H1 (cell line): ENCODE measurements around the gene ZNF227. TPM values are rescaled to one million over a fixed set of nuclear protein-coding genes. Genes with fewer than 3 reads are reported as not detected.

Experiments used
- CTCF ChIA-PET: fragments of 300-600 bp; sonication (Branson Sonifier 250); formaldehyde crosslinking; loops from one replicate; lab custom pipeline; 2021; ENCODE audit not compliant: partially characterized antibody; lab: Charles Lee
- POLR2A ChIA-PET: fragments of 300-600 bp; sonication (Branson Sonifier 250); formaldehyde crosslinking; loops from one replicate; lab custom pipeline; 2021; ENCODE audit warnings: inconsistent platforms; ENCODE audit not compliant: partially characterized antibody; lab: Charles Lee
- DNase-seq, 2 experiments: peaks; one replicate each; pipeline versions ENCODE4 v3.0.0 to v3.0.0-alpha.2; 2010 to 2022; ENCODE audit warnings: low spot score in 2 of 2, low read depth in 1 of 2, mixed read lengths in 1 of 2
- FAIRE-seq: peaks from 2 replicates; lab custom pipeline; 2011; peaks lifted over from hg19 to GRCh38; lab: Jason Lieb, UNC
- H2AFZ ChIP-seq: 2 replicates; pipeline ENCODE4 v1.8.1; 2012; ENCODE audit warnings: low read length, inconsistent platforms
- H2AK5ac ChIP-seq: 2 replicates; pipeline ENCODE4 v1.6.1; 2013; ENCODE audit warnings: low read depth, low read length
- H2BK120ac ChIP-seq: replicated peaks from 2 replicates; pipeline ENCODE3; 2013; ENCODE audit warnings: low read depth, low read length, inconsistent platforms
- H2BK12ac ChIP-seq: 2 replicates; pipeline ENCODE4 v1.6.1; 2013; ENCODE audit warnings: low read depth, low read length
- H2BK15ac ChIP-seq: 2 replicates; pipeline ENCODE4 v1.6.1; 2013; ENCODE audit warnings: low read length
- H2BK20ac ChIP-seq: 2 replicates; pipeline ENCODE4 v1.6.1; 2013; ENCODE audit warnings: low read length
- H2BK5ac ChIP-seq: 2 replicates; pipeline ENCODE4 v1.6.1; 2013; ENCODE audit warnings: low read depth, low read length
- H3K14ac ChIP-seq: 2 replicates; pipeline ENCODE4 v1.6.1; 2013; ENCODE audit warnings: inconsistent platforms; ENCODE audit not compliant: insufficient read length
- H3K18ac ChIP-seq: 2 replicates; pipeline ENCODE4 v1.6.1; 2013; ENCODE audit warnings: low read length; ENCODE audit errors: extremely low read depth
- H3K23ac ChIP-seq: 2 replicates; pipeline ENCODE4 v1.6.1; 2013; ENCODE audit warnings: inconsistent platforms; ENCODE audit not compliant: insufficient read length
- H3K23me2 ChIP-seq: 2 replicates; pipeline ENCODE4 v1.6.1; 2013; ENCODE audit warnings: low read depth, low read length
- H3K27ac ChIP-seq: 2 replicates; pipeline ENCODE4 v1.6.1; 2011; ENCODE audit warnings: low read depth, low read length, inconsistent platforms
- H3K27me3 ChIP-seq, 4 experiments: replicated peaks in 1 of 4; 1 replicate in 1 of 4; 2 replicates in 3 of 4; pipeline versions ENCODE4 v1.6.1 to v1.8.1; 2011 to 2013; ENCODE audit warnings: low read length in 3 of 4, mild to moderate bottlenecking in 3 of 4, inconsistent platforms in 2 of 4, mixed read lengths in 2 of 4, moderate library complexity in 1 of 4; ENCODE audit not compliant: control insufficient read depth in 3 of 4, insufficient read depth in 3 of 4; ENCODE audit errors: extremely low read depth in 1 of 4
- H3K36me3 ChIP-seq, 4 experiments: 2 replicates each; pipeline versions ENCODE4 v1.6.1 to v1.8.1; 2011 to 2013; ENCODE audit warnings: mild to moderate bottlenecking in 4 of 4, low read length in 3 of 4, moderate library complexity in 2 of 4, control low read depth in 1 of 4, inconsistent platforms in 1 of 4; ENCODE audit not compliant: insufficient read depth in 4 of 4, control insufficient read depth in 2 of 4
- H3K4ac ChIP-seq: replicated peaks from 2 replicates; pipeline ENCODE3; 2013; ENCODE audit warnings: low read length, low read depth, mixed read lengths, inconsistent platforms; ENCODE audit not compliant: insufficient read length
- H3K4me1 ChIP-seq, 4 experiments: replicated peaks in 1 of 4; 1 replicate in 1 of 4; 2 replicates in 3 of 4; pipeline versions ENCODE4 v1.6.1 to v1.8.1; 2011 to 2013; ENCODE audit warnings: low read length in 3 of 4, inconsistent platforms in 2 of 4, mixed read lengths in 1 of 4; ENCODE audit not compliant: insufficient read depth in 4 of 4, control insufficient read depth in 3 of 4
- H3K4me2 ChIP-seq, 2 experiments: 2 replicates each; pipeline versions ENCODE4 v1.6.1 to v1.8.1; 2011 to 2013; ENCODE audit warnings: low read depth in 2 of 2, low read length in 2 of 2, control low read depth in 1 of 2, inconsistent platforms in 1 of 2, mild to moderate bottlenecking in 1 of 2; ENCODE audit not compliant: insufficient read depth in 1 of 2
- H3K4me3 ChIP-seq, 4 experiments: fragments of 200-600, 300-600 bp in 1 of 4; sonication (generic), shearing (Covaris generic), sonication (Bioruptor Twin) in 1 of 4; 2 replicates each; pipeline versions ENCODE4 v1.5.1 to v1.8.1; 2011 to 2016; ENCODE audit warnings: low read length in 4 of 4, low read depth in 3 of 4, control low read depth in 2 of 4, inconsistent platforms in 2 of 4, mild to moderate bottlenecking in 2 of 4, mixed read lengths in 1 of 4, moderate library complexity in 1 of 4; ENCODE audit not compliant: insufficient read depth in 2 of 4; ENCODE audit errors: extremely low read depth in 1 of 4
- H3K56ac ChIP-seq: replicated peaks from 2 replicates; pipeline ENCODE3; 2013; ENCODE audit warnings: low read depth, mild to moderate bottlenecking, mixed read lengths, low read length, inconsistent platforms; ENCODE audit not compliant: insufficient read length
- H3K79me1 ChIP-seq: 2 replicates; pipeline ENCODE4 v1.6.1; 2013; ENCODE audit warnings: low read depth, low read length, control low read depth
- H3K79me2 ChIP-seq, 2 experiments: 2 replicates each; pipeline versions ENCODE4 v1.6.1 to v1.8.1; 2012 to 2013; ENCODE audit warnings: low read length in 2 of 2, mild to moderate bottlenecking in 2 of 2, inconsistent platforms in 1 of 2; ENCODE audit not compliant: insufficient read depth in 2 of 2, control insufficient read depth in 1 of 2
- H3K9ac ChIP-seq, 4 experiments: replicated peaks in 1 of 4; 1 replicate in 1 of 4; 2 replicates in 3 of 4; pipeline versions ENCODE4 v1.6.1 to v1.8.1; 2011 to 2013; ENCODE audit warnings: low read depth in 3 of 4, low read length in 3 of 4, control low read depth in 2 of 4, mild to moderate bottlenecking in 2 of 4, moderate library complexity in 2 of 4, inconsistent platforms in 1 of 4; ENCODE audit errors: extremely low read depth in 1 of 4
- H3K9me3 ChIP-seq, 2 experiments: 2 replicates each; pipeline versions ENCODE4 v1.6.1 to v1.8.1; 2012 to 2013; ENCODE audit warnings: mild to moderate bottlenecking in 2 of 2, moderate library complexity in 2 of 2, control low read depth in 1 of 2, inconsistent platforms in 1 of 2, low read depth in 1 of 2, low read length in 1 of 2, mixed read lengths in 1 of 2; ENCODE audit not compliant: insufficient read depth in 2 of 2
- H4K20me1 ChIP-seq, 2 experiments: replicated peaks in 1 of 2; 2 replicates each; pipeline versions ENCODE3 to v1.8.1; 2011 to 2013; ENCODE audit warnings: inconsistent platforms in 2 of 2, low read length in 2 of 2, mild to moderate bottlenecking in 1 of 2; ENCODE audit not compliant: insufficient read depth in 2 of 2, control insufficient read depth in 1 of 2
- H4K5ac ChIP-seq: 2 replicates; pipeline ENCODE4 v1.6.1; 2013; ENCODE audit warnings: low read length, low read depth, mixed read lengths, inconsistent platforms; ENCODE audit not compliant: insufficient read length
- H4K8ac ChIP-seq: 2 replicates; pipeline ENCODE4 v1.8.0; 2013; ENCODE audit warnings: mild to moderate bottlenecking, moderate library complexity, low read length, inconsistent platforms; ENCODE audit not compliant: insufficient read depth; ENCODE audit errors: extremely low read depth
- H4K91ac ChIP-seq: replicated peaks from 2 replicates; pipeline ENCODE3; 2013; ENCODE audit warnings: low read length, mixed read lengths, inconsistent platforms; ENCODE audit not compliant: insufficient read length
- BCL11A ChIP-seq, 2 experiments: IDR thresholded peaks; one replicate each; pipeline ENCODE4 v1.6.1; 2011; ENCODE audit warnings: low read depth in 2 of 2, low read length in 2 of 2, mild to moderate bottlenecking in 2 of 2
- CBX5 ChIP-seq: fragments of 300-800, 300-1000 bp; sonication (generic); IDR thresholded peaks from 2 replicates; pipeline ENCODE4 v1.7.1; 2016; ENCODE audit warnings: antibody characterized with exemption, low read length, low read depth
- GABPA ChIP-seq: IDR thresholded peaks from 2 replicates; pipeline ENCODE4 v1.6.1; 2011; ENCODE audit warnings: mild to moderate bottlenecking, low read length, moderate library complexity, borderline replicate concordance; ENCODE audit not compliant: insufficient read depth
- JUND ChIP-seq: IDR thresholded peaks from 2 replicates; pipeline ENCODE4 v1.6.1; 2011; ENCODE audit warnings: mild to moderate bottlenecking, improper control_type of control experiment, low read length
- PHF8 ChIP-seq: fragments of 200-600 bp; sonication (generic); conservative IDR thresholded peaks from 2 replicates; pipeline ENCODE4 v1.7.1; 2012; ENCODE audit warnings: low read depth, mild to moderate bottlenecking, inconsistent platforms, low read length, moderate library complexity
- RAD21 ChIP-seq, 2 experiments: IDR thresholded peaks in 1 of 2; conservative IDR thresholded peaks in 1 of 2; 2 replicates each; pipeline ENCODE4 v1.6.1; 2011; ENCODE audit warnings: low read depth in 2 of 2, low read length in 2 of 2, improper control_type of control experiment in 1 of 2, inconsistent platforms in 1 of 2, mild to moderate bottlenecking in 1 of 2, moderate library complexity in 1 of 2
- RBBP5 ChIP-seq: IDR thresholded peaks from 2 replicates; pipeline ENCODE4 v1.7.1; 2012; ENCODE audit warnings: low read depth, mild to moderate bottlenecking, inconsistent platforms, low read length, moderate library complexity, borderline replicate concordance
- RFX5 ChIP-seq: IDR thresholded peaks from 2 replicates; pipeline ENCODE4 v1.6.1; 2011; ENCODE audit warnings: low read depth, low read length, improper control_type of control experiment, borderline replicate concordance
- SP2 ChIP-seq: IDR thresholded peaks from 2 replicates; pipeline ENCODE4 v1.6.1; 2012; ENCODE audit warnings: mild to moderate bottlenecking, low read length, inconsistent platforms
- TBP ChIP-seq: IDR thresholded peaks from 2 replicates; pipeline ENCODE4 v1.6.1; 2011; ENCODE audit warnings: low read depth, low read length, improper control_type of control experiment
- TCF12 ChIP-seq: IDR thresholded peaks from 2 replicates; pipeline ENCODE4 v1.6.1; 2011; ENCODE audit warnings: low read depth, mild to moderate bottlenecking, low read length
- TEAD4 ChIP-seq: IDR thresholded peaks from 2 replicates; pipeline ENCODE4 v1.6.1; 2012; ENCODE audit warnings: low read depth, low read length, inconsistent platforms, mixed read lengths
- WGBS, 2 experiments: shearing (Covaris generic) in 1 of 2; methylation state at CpG; one replicate each; pipeline versions ENCODE4 v1.1.6 to v1.1.7; 2013 to 2015; ENCODE audit warnings: low lambda C conversion rate in 2 of 2, mixed read lengths in 2 of 2, inconsistent platforms in 1 of 2, low coverage in 1 of 2, missing lambda C conversion rate in 1 of 2; ENCODE audit not compliant: insufficient replicate concordance in 2 of 2, insufficient coverage in 1 of 2, insufficient read length in 1 of 2; ENCODE audit errors: extremely low coverage in 1 of 2, missing lambda C conversion rate in 1 of 2; 5-methylcytosine and 5-hydroxymethylcytosine counted together
- polyA plus RNA-seq, 7 experiments: library from polyadenylated mRNA; depleted of rRNA in 3 of 7; stranded (reverse) in 5 of 7; unstranded in 2 of 7; fragments of >200 nt in 5 of 7; fragments of 200-250 nt in 2 of 7; gene quantifications; 1 replicate in 5 of 7; 2 replicates in 1 of 7; 4 replicates in 1 of 7; pipeline versions ENCODE4 v1.2.1 to v1.2.3, GENCODE V29; 2011 to 2013; ENCODE audit warnings: missing spikeins in 2 of 7, mixed read lengths in 2 of 7
- total RNA-seq: library from RNA; stranded (reverse); fragmentation: NEBNext Ultra II Directional; extraction: Animal tissue kit (Norgen Biotek cat#: 25700); gene quantifications from 2 replicates; pipeline ENCODE4 v1.2.1, GENCODE V29; 2021
- TF ChIP-seq, protein P1 (sequence below): IDR thresholded peaks from 2 replicates; pipeline ENCODE4 v1.6.1; 2012; ENCODE audit warnings: inconsistent platforms

ZNF227 gene
- total and polyA plus RNA-seq, 2 of the 8 experiments (the other 6 are each of a cell fraction or from before 2014, with no cell fraction given): 4.9 to 23.9 TPM

DNA sequence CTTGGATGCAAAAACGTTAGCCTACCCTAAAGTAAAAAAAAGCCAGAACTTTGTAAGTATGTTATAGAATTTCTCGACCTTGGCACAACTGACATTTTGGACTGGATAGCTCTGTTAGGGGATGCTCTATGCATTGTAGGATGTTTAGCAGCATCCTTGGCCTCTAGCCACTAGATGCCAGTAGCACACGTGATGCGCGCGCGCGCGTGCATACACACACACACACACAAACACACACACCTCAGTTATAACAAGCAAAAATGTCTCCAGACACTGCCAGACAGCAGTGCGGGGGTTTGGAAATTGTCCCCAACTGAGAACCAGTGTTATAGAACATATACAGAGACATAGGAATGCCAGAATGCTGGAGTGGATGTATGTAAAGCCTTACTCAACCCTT, 30.2 kb upstream of the ZNF227 start:
- no peak overlapping the region for H4K91ac ChIP-seq
- no peak for TF ChIP-seq PHF8
- TF ChIP-seq RFX5: no peak
- no peak for TF ChIP-seq SP2
- TF ChIP-seq TCF12: no peak
- TF ChIP-seq, protein P1, sequence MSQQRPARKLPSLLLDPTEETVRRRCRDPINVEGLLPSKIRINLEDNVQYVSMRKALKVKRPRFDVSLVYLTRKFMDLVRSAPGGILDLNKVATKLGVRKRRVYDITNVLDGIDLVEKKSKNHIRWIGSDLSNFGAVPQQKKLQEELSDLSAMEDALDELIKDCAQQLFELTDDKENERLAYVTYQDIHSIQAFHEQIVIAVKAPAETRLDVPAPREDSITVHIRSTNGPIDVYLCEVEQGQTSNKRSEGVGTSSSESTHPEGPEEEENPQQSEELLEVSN: no peak
- no peak for TF ChIP-seq RBBP5
- TF ChIP-seq GABPA: no peak
- no peak for TF ChIP-seq TBP
- no peak for TF ChIP-seq JUND
- no peak for TF ChIP-seq BCL11A (IDR thresholded peaks at IDR 0.05; ENCODE audit: low read depth in 2 of 2, low read length in 2 of 2)
- TF ChIP-seq RAD21 (IDR thresholded peaks at IDR 0.05 in 1 of 2, conservative IDR thresholded peaks at IDR 0.05 in 1 of 2; ENCODE audit: low read depth in 2 of 2, low read length in 2 of 2): no peak
- TF ChIP-seq TEAD4: no peak
- TF ChIP-seq CBX5: no peak
- H3K14ac ChIP-seq: no peak overlapping the region
- H3K23me2 ChIP-seq: no peaks in the 10 kb centered on the region
- no peak overlapping the region for H3K4me2 ChIP-seq
- no peak overlapping the region for H3K9ac ChIP-seq
- no peak overlapping the region for H2BK5ac ChIP-seq
- no peak overlapping the region for H3K4me3 ChIP-seq
- no peak overlapping the region for H2AFZ ChIP-seq
- H2BK120ac ChIP-seq: no peak overlapping the region
- H2AK5ac ChIP-seq: no peak overlapping the region
- H3K27me3 ChIP-seq: no peaks in the 10 kb centered on the region
- H3K23ac ChIP-seq: no peak overlapping the region
- peaks cover 2 to 9% (median 3%) of the 10 kb centered on the region in 4 experiments; a peak in 6 of 8 replicates for H3K36me3 ChIP-seq
- no peak overlapping the region for H2BK20ac ChIP-seq
- no peaks in the 10 kb centered on the region for H4K20me1 ChIP-seq
- no peak overlapping the region for H4K8ac ChIP-seq
- no peaks in the 10 kb centered on the region for H3K79me2 ChIP-seq
- H3K9me3 ChIP-seq: peaks cover 8 to 14% of the 10 kb centered on the region in 2 experiments
- no peak overlapping the region for H3K4ac ChIP-seq
- H4K5ac ChIP-seq: no peak overlapping the region
- FAIRE-seq (no peak), DNase-seq (no peak)
- WGBS, 2 experiments: 89% methylated on average over 10 of the region's 10 CpGs; no CpG with 5 or more reads in 1 of the 2 experiments
- H3K4me1 ChIP-seq: no peaks in the 10 kb centered on the region
- POLR2A ChIA-PET: interaction anchor here (1.7 kb wide), 1 partner anchor 17 kb away, joined by 6 read pairs; the partner anchor contains the start of gene ZNF226
- H2BK15ac ChIP-seq: no peak overlapping the region
- CTCF ChIA-PET: no interaction called here
- no peak overlapping the region for H2BK12ac ChIP-seq
- no peak overlapping the region for H3K18ac ChIP-seq
- H3K56ac ChIP-seq: no peak overlapping the region
- H3K79me1 ChIP-seq: no peaks in the 10 kb centered on the region
- no peak overlapping the region for H3K27ac ChIP-seq
